CD14-positive monocyte (primary cell): Measurements from ENCODE around the gene MRTFB. TPM values are rescaled to one million over a fixed set of nuclear protein-coding genes. Genes with fewer than 3 reads are reported as not detected.

Experiments used
- DNase-seq, 3 donors: peaks; one replicate each; pipeline ENCODE4 v3.0.0-alpha.2; 2011 to 2022
- H2AFZ ChIP-seq: 2 replicates; pipeline ENCODE4 v1.6.0; 2012; ENCODE audit warnings: mild to moderate bottlenecking, low read depth, low read length, inconsistent platforms; ENCODE audit not compliant: insufficient read depth, poor library complexity, severe bottlenecking
- H3K27ac ChIP-seq, 2 donors: 1 replicate in 1 of 2; 2 replicates in 1 of 2; pipeline ENCODE4 v1.5.1; 2012 to 2013; ENCODE audit warnings: low read length in 2 of 2, control low read depth in 1 of 2, inconsistent platforms in 1 of 2, low read depth in 1 of 2, mild to moderate bottlenecking in 1 of 2
- H3K27me3 ChIP-seq, 2 donors: one replicate each; pipeline versions ENCODE4 v1.6.0 to v1.6.1; 2011 to 2013; ENCODE audit warnings: low read length in 2 of 2; ENCODE audit not compliant: control insufficient read depth in 2 of 2, insufficient read depth in 2 of 2
- H3K36me3 ChIP-seq, 2 donors: replicated peaks in 1 of 2; 1 replicate in 1 of 2; 2 replicates in 1 of 2; pipeline versions ENCODE4 v1.5.1 to v1.6.1; 2012 to 2013; ENCODE audit warnings: low read length in 2 of 2, control low read depth in 1 of 2, inconsistent platforms in 1 of 2, mild to moderate bottlenecking in 1 of 2; ENCODE audit not compliant: insufficient read depth in 2 of 2, control insufficient read depth in 1 of 2
- H3K4me1 ChIP-seq, 2 donors: 1 replicate in 1 of 2; 2 replicates in 1 of 2; pipeline versions ENCODE4 v1.5.1 to v1.6.1; 2012 to 2013; ENCODE audit warnings: low read length in 2 of 2, control low read depth in 1 of 2, inconsistent platforms in 1 of 2, mild to moderate bottlenecking in 1 of 2, moderate library complexity in 1 of 2; ENCODE audit not compliant: insufficient read depth in 2 of 2, control insufficient read depth in 1 of 2
- H3K4me2 ChIP-seq: replicated peaks from 2 replicates; pipeline ENCODE3; 2012; ENCODE audit warnings: low read length, moderate library complexity, mild to moderate bottlenecking; ENCODE audit not compliant: poor library complexity, severe bottlenecking; ENCODE audit errors: extremely low read depth
- H3K4me3 ChIP-seq, 3 experiments: fragments of 200-600 bp in 1 of 3; sonication (generic) in 1 of 3; replicated peaks in 1 of 3; 1 replicate in 2 of 3; 2 replicates in 1 of 3; pipeline ENCODE4 v1.5.1; 2011 to 2013; ENCODE audit warnings: low read length in 3 of 3, mild to moderate bottlenecking in 3 of 3, control low read depth in 2 of 3, low read depth in 2 of 3, inconsistent platforms in 1 of 3, moderate library complexity in 1 of 3
- H3K79me2 ChIP-seq: 2 replicates; pipeline ENCODE4 v1.6.0; 2012; ENCODE audit warnings: mild to moderate bottlenecking, control low read depth, inconsistent platforms, low read length, moderate library complexity; ENCODE audit not compliant: insufficient read depth
- H3K9ac ChIP-seq: 2 replicates; pipeline ENCODE4 v1.6.0; 2017; ENCODE audit warnings: low read length, mild to moderate bottlenecking; ENCODE audit not compliant: insufficient read depth, poor library complexity, severe bottlenecking
- H3K9me3 ChIP-seq, 2 donors: replicated peaks in 1 of 2; 1 replicate in 1 of 2; 2 replicates in 1 of 2; pipeline versions ENCODE4 v1.5.1 to v1.6.1; 2012 to 2013; ENCODE audit warnings: low read length in 2 of 2, control low read depth in 1 of 2; ENCODE audit not compliant: control insufficient read depth in 1 of 2, insufficient read depth in 1 of 2
- H4K20me1 ChIP-seq: 2 replicates; pipeline ENCODE4 v1.6.0; 2012; ENCODE audit warnings: mild to moderate bottlenecking, low read length, control low read depth, moderate library complexity; ENCODE audit not compliant: insufficient read depth
- H3K27ac Mint-ChIP-seq, 7 donors: one replicate each; pipeline ENCODE4 v1.8.0; 2020; ENCODE audit warnings: mild to moderate bottlenecking in 7 of 7, mixed read lengths in 7 of 7, moderate library complexity in 6 of 7, inconsistent platforms in 2 of 7
- H3K27me3 Mint-ChIP-seq, 3 donors: one replicate each; pipeline ENCODE4 v1.8.0; 2021 to 2022; ENCODE audit warnings: low read depth in 3 of 3, mild to moderate bottlenecking in 3 of 3, mixed read lengths in 3 of 3, moderate library complexity in 3 of 3, inconsistent platforms in 1 of 3
- H3K36me3 Mint-ChIP-seq, 2 donors: one replicate each; pipeline ENCODE4 v1.8.0; 2020; ENCODE audit warnings: mixed read lengths in 2 of 2, inconsistent platforms in 1 of 2, mild to moderate bottlenecking in 1 of 2
- H3K4me1 Mint-ChIP-seq: one replicate; pipeline ENCODE4 v1.8.0; 2020; ENCODE audit warnings: mild to moderate bottlenecking, mixed read lengths
- H3K4me3 Mint-ChIP-seq, 2 donors: one replicate each; pipeline ENCODE4 v1.8.0; 2020; ENCODE audit warnings: mild to moderate bottlenecking in 2 of 2, mixed read lengths in 2 of 2, moderate library complexity in 1 of 2
- H3K9me3 Mint-ChIP-seq, 7 donors: one replicate each; pipeline ENCODE4 v1.8.0; 2020 to 2022; ENCODE audit warnings: mixed read lengths in 7 of 7, mild to moderate bottlenecking in 6 of 7, moderate library complexity in 6 of 7, inconsistent platforms in 2 of 7
- CTCF ChIP-seq: fragments of 200-600 bp; IDR thresholded peaks from one replicate; pipeline ENCODE4 v1.8.0; 2022; ENCODE audit warnings: antibody characterized with exemption, mild to moderate bottlenecking
- WGBS: methylation state at CpG from one replicate; pipeline ENCODE4 v1.1.5; 2013; ENCODE audit warnings: missing lambda C conversion rate; ENCODE audit not compliant: insufficient coverage; 5-methylcytosine and 5-hydroxymethylcytosine counted together
- intact Hi-C, 2 donors: fragments of 100-400 bp; cut with micrococcal nuclease; formaldehyde crosslinking; loops; one replicate each; pipeline versions ENCODE4 v1.15.0 to v1.15.1; 2023
- polyA plus RNA-seq, 3 donors: library from polyadenylated mRNA; depleted of rRNA in 1 of 3; unstranded in 2 of 3; stranded (reverse) in 1 of 3; fragments of 300-500 nt in 2 of 3; fragments of >200 nt in 1 of 3; fragmentation: Illumina TruSeq in 2 of 3; gene quantifications; 1 replicate in 2 of 3; 2 replicates in 1 of 3; pipeline ENCODE4 v1.2.3, GENCODE V29; 2012 to 2021

MRTFB gene
- polyA plus RNA-seq, 3 donors: 0.69 to 1.4 (median 0.87) TPM

DNA sequence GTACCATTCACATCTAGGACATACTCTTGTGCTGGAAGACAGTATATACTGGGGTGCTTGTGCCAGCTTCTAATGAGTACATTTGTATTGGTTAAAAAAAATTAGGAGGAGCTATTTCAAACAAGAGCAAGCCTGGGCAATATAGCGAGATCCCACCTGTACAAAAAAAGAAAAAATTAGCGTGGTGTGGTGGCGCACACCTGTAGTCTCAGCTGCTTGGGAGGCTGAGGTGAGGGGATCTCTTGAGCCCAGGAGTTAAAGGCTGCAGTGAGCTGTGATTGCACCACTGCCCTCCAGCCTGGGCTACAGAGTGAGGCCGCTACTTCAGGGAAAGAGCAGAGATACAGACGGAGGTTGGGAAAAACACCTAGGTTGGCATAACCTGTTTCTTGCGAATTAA is 1.2 kb downstream of the MRTFB start:
- H3K36me3 Mint-ChIP-seq: no peaks in the 10 kb centered on the region
- H3K79me2 ChIP-seq: no peaks in the 10 kb centered on the region
- H3K4me1 ChIP-seq: peaks cover 11 to 17% of the 10 kb centered on the region in 2 donors
- WGBS: 94% methylated on average over 5 of the region's 6 CpGs
- H3K9me3 ChIP-seq: no peaks in the 10 kb centered on the region
- peaks cover 11% of the 10 kb centered on the region for H3K4me1 Mint-ChIP-seq
- H3K27me3 Mint-ChIP-seq: peaks cover 2 to 17% (median 15%) of the 10 kb centered on the region in 3 donors
- DNase-seq: no peak
- no peak overlapping the region for H3K4me2 ChIP-seq
- H3K9me3 Mint-ChIP-seq: no peaks in the 10 kb centered on the region
- H3K27me3 ChIP-seq: peaks cover 5 to 14% of the 10 kb centered on the region in 2 donors
- H4K20me1 ChIP-seq: no peaks in the 10 kb centered on the region
- peak overlapping the region in 1 of 3 experiments; percentile 89 for H3K4me3 ChIP-seq
- TF ChIP-seq CTCF: no peak
- H3K4me3 Mint-ChIP-seq: peak overlapping the region; percentile 86 to 92
- H2AFZ ChIP-seq: peak overlapping the region; percentile 99
- H3K9ac ChIP-seq: peak overlapping the region; percentile 85
- intact Hi-C loops: loop anchor here (5.0 to 10.0 kb wide), 2 partner anchors 148 to 150 kb away; partner anchors contain the start of gene ERCC4 (in 2 of the 2)
- H3K27ac Mint-ChIP-seq: no peak overlapping the region
- H3K27ac ChIP-seq: no peak overlapping the region
- H3K36me3 ChIP-seq: no peaks in the 10 kb centered on the region

DNA sequence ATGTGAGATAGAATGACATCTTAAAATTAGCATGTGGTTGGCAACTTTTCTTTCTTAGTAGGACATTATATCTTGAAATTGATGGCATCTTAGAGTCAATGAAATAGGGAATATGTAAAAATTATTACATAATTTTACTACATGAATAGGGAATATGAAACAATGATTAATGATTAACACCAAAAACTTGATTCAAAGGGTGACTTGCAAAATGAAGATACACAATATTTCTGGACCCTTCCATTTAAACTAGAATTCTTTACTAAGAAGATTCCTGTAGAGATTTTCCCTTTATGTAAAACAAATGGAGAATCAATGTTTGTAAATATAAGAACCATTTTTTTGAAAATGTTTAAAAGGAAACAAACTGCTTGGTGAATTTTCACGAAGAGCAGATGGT is 3.4 kb downstream of the MRTFB start:
- Histone ChIP-seq H2AFZ (no peak overlapping the region), H3K9ac (no peak overlapping the region), H3K36me3 (no peaks in the 10 kb centered on the region), H3K9me3 (no peaks in the 10 kb centered on the region), H3K4me2 (no peak overlapping the region), H3K27ac (no peak overlapping the region), H3K27me3 (peaks cover 5 to 14% of the 10 kb centered on the region in 2 donors), H3K4me3 (no peak overlapping the region), H3K79me2 (no peaks in the 10 kb centered on the region), H4K20me1 (no peaks in the 10 kb centered on the region), H3K4me1 (peaks cover 11 to 17% of the 10 kb centered on the region in 2 donors)
- intact Hi-C loops: loop anchor here (5.0 to 10.0 kb wide), 2 partner anchors 150 to 152 kb away; partner anchors contain the start of gene ERCC4 (in 2 of the 2)
- no peak overlapping the region for H3K4me3 Mint-ChIP-seq
- no peaks in the 10 kb centered on the region for H3K9me3 Mint-ChIP-seq
- no CpG with 5 or more reads among the region's 1 CpG for WGBS
- no peak for TF ChIP-seq CTCF
- no peak for DNase-seq
- H3K4me1 Mint-ChIP-seq: peaks cover 11% of the 10 kb centered on the region
- peaks cover 2 to 16% (median 14%) of the 10 kb centered on the region in 3 donors for H3K27me3 Mint-ChIP-seq
- no peak overlapping the region for H3K27ac Mint-ChIP-seq
- no peaks in the 10 kb centered on the region for H3K36me3 Mint-ChIP-seq
